ENCODE measurements around the gene SMCO2. TPM values are rescaled to one million over a fixed set of nuclear protein-coding genes. Genes with fewer than 3 reads are reported as not detected.

Gene SMCO2
- total and polyA plus RNA-seq, 10 donors, result 0.06 to 0.92 (median 0.16) TPM; not detected in 7

GRCh38 chr12:27460471-27460978 lies 14.0 kb downstream of the SMCO2 start:
- Histone ChIP-seq H3K27me3 (replicated peaks in 1 of 7) (peaks cover 0 to 25% (median 0%) of the 10 kb centered on the region in 7 donors), H3K4me1 (peaks cover 0 to 43% (median 19%) of the 10 kb centered on the region in 6 donors), H3K36me3 (no peaks in the 10 kb centered on the region), H3K4me3 (no peak overlapping the region), H3K27ac (peak overlapping the region in 7 of 8 donors; percentile 3 to 60 (median 38)), H3K9me3 (no peaks in the 10 kb centered on the region)
- intact Hi-C loops (cut with DNase I; ENCODE audit: low total_unique reads), result no loop called here
- 8 to 24% (median 14%) methylated on average over 7 of the region's 7 CpGs for WGBS, 5 donors
- TF ChIP-seq POLR2AphosphoS5 (IDR thresholded peaks at IDR 0.05) (no peak), CTCF (IDR thresholded peaks at IDR 0.05 in 8 of 11, conservative IDR thresholded peaks at IDR 0.05 in 3 of 11) (no peak), POLR2A (IDR thresholded peaks at IDR 0.05) (no peak)
- no peak for DNase-seq

- intact Hi-C loops (cut with DNase I; ENCODE audit: low total_unique reads), result no loop called here
- DNase-seq, result no peak
Observed at GRCh38 chr12:27462151-27462694, 15.7 kb downstream of the SMCO2 start.

GRCh38 chr12:27462851-27463250 lies 16.3 kb downstream of the SMCO2 start:
- H3K27ac ChIP-seq, result peak overlapping the region in 7 of 8 donors; percentile 38 to 70 (median 56)
- peaks cover 0 to 43% (median 19%) of the 10 kb centered on the region in 6 donors for H3K4me1 ChIP-seq
- no peak for DNase-seq
- peaks cover 0 to 25% (median 0%) of the 10 kb centered on the region in 7 donors for H3K27me3 ChIP-seq (replicated peaks in 1 of 7)
- 59 to 76% (median 63%) methylated on average over 8 of the region's 8 CpGs for WGBS, 5 donors
- H3K36me3 ChIP-seq, result no peaks in the 10 kb centered on the region
- no peaks in the 10 kb centered on the region for H3K9me3 ChIP-seq
- intact Hi-C loops (cut with DNase I; ENCODE audit: low total_unique reads), result no loop called here
- no peak overlapping the region for H3K4me3 ChIP-seq
- TF ChIP-seq POLR2AphosphoS5 (IDR thresholded peaks at IDR 0.05) (no peak), POLR2A (IDR thresholded peaks at IDR 0.05) (no peak), CTCF (IDR thresholded peaks at IDR 0.05 in 8 of 11, conservative IDR thresholded peaks at IDR 0.05 in 3 of 11) (no peak)

More at GRCh38 chr12:27462151-27462694, 15.7 kb downstream of the SMCO2 start:
- Histone ChIP-seq H3K4me1 (peaks cover 0 to 43% (median 19%) of the 10 kb centered on the region in 6 donors), H3K27ac (peak overlapping the region in 7 of 8 donors; percentile 38 to 70 (median 56)), H3K9me3 (no peaks in the 10 kb centered on the region), H3K4me3 (no peak overlapping the region), H3K36me3 (no peaks in the 10 kb centered on the region), H3K27me3 (replicated peaks in 1 of 7) (peaks cover 0 to 25% (median 0%) of the 10 kb centered on the region in 7 donors)
- TF ChIP-seq CTCF (IDR thresholded peaks at IDR 0.05 in 8 of 11, conservative IDR thresholded peaks at IDR 0.05 in 3 of 11) (no peak), POLR2A (IDR thresholded peaks at IDR 0.05) (no peak)
- WGBS, 5 donors, result 12 to 36% (median 19%) methylated on average over 9 of the region's 9 CpGs

- intact Hi-C loops (cut with DNase I; ENCODE audit: low total_unique reads), result no loop called here
- WGBS, 5 donors, result 71 to 78% (median 75%) methylated on average over 11 of the region's 11 CpGs
- peak overlapping the region in 7 of 8 donors; percentile 38 to 70 (median 56) for H3K27ac ChIP-seq
Observed at GRCh38 chr12:27463511-27464219, 17.1 kb downstream of the SMCO2 start.

More at GRCh38 chr12:27463511-27464219, 17.1 kb downstream of the SMCO2 start:
- no peaks in the 10 kb centered on the region for H3K9me3 ChIP-seq
- no peak overlapping the region for H3K4me3 ChIP-seq
- DNase-seq, result no peak
- no peaks in the 10 kb centered on the region for H3K36me3 ChIP-seq
- TF ChIP-seq POLR2AphosphoS5 (IDR thresholded peaks at IDR 0.05) (no peak), POLR2A (IDR thresholded peaks at IDR 0.05) (no peak), CTCF (IDR thresholded peaks at IDR 0.05 in 8 of 11, conservative IDR thresholded peaks at IDR 0.05 in 3 of 11) (no peak)
- peaks cover 0 to 43% (median 19%) of the 10 kb centered on the region in 6 donors for H3K4me1 ChIP-seq
- peaks cover 0 to 22% (median 0%) of the 10 kb centered on the region in 7 donors for H3K27me3 ChIP-seq (replicated peaks in 1 of 7)
